ENCODE results near the gene DARS2. TPM values are rescaled to one million over a fixed set of nuclear protein-coding genes. Genes with fewer than 3 reads are reported as not detected.

DARS2 gene
- total RNA-seq, 4 donors from 2014 or later, result 5.5 to 9.1 (median 7.7) TPM

- Histone ChIP-seq H3K27me3 (no peaks in the 10 kb centered on the region), H3K9me3 (no peaks in the 10 kb centered on the region), H3K4me1 (peaks cover 10 to 39% (median 24%) of the 10 kb centered on the region in 4 donors), H3K4me3 (peak overlapping the region; percentile 80 to 86 (median 82)), H3K36me3 (peaks cover 0 to 2% (median under 1%) of the 10 kb centered on the region in 4 donors), H3K27ac (replicated peaks in 1 of 4) (peak overlapping the region; percentile 90 to 95 (median 94))
- intact Hi-C loops (cut with DNase I), result loop anchor here (2.0 to 10.0 kb wide), 2 partner anchors 43 to 1079 kb away; partner anchors contain the start of gene GAS5
- no peak for DNase-seq (ENCODE audit: extremely low spot score)
- WGBS, result 0% methylated on average over 20 of the region's 25 CpGs
- TF ChIP-seq EP300 (IDR thresholded peaks at IDR 0.05), result no peak
- no peak for TF ChIP-seq POLR2A (IDR thresholded peaks at IDR 0.05; ENCODE audit: low read depth)
- no peak for TF ChIP-seq POLR2AphosphoS5 (IDR thresholded peaks at IDR 0.05)
- no peak for TF ChIP-seq CTCF (IDR thresholded peaks at IDR 0.05)
Measured at GRCh38 chr1:173823781-173824314, 625 bp upstream of the DARS2 start.

DNA sequence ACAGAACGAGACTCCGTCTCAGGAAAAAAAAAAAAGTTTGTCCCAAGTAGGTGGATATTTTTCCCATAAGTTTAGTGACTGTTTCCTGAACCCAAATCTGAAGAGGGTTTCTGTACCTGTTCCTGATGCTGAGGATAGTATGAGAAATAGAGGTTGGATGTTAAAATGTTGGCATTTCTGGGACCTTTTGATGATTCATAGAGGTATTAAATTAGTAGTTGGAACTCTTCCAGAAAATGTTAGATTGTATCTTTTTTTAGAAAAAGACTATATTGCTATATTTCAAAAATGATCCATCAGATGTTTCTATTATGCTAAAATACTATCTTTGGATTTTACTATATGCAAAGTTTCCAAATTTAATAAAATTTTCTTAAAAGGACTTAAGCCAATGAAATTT, 3.1 kb downstream of the DARS2 start:
- TF ChIP-seq POLR2AphosphoS5 (IDR thresholded peaks at IDR 0.05) (no peak), POLR2A (IDR thresholded peaks at IDR 0.05; ENCODE audit: low read depth) (no peak), EP300 (IDR thresholded peaks at IDR 0.05) (no peak), CTCF (IDR thresholded peaks at IDR 0.05) (no peak)
- peaks cover 0 to 34% (median 18%) of the 10 kb centered on the region in 4 donors for H3K36me3 ChIP-seq
- 93% methylated on average over 2 of the region's 2 CpGs for WGBS
- H3K4me3 ChIP-seq, result no peak overlapping the region
- H3K9me3 ChIP-seq, result no peaks in the 10 kb centered on the region
- peaks cover 10 to 38% (median 24%) of the 10 kb centered on the region in 4 donors for H3K4me1 ChIP-seq
- H3K27me3 ChIP-seq, result no peaks in the 10 kb centered on the region
- intact Hi-C loops (cut with DNase I), result loop anchor here (5.0 to 10.0 kb wide), 2 partner anchors 405 to 1083 kb away; no protein-coding TSS in a partner anchor
- no peak overlapping the region for H3K27ac ChIP-seq (replicated peaks in 1 of 4)
- no peak for DNase-seq (ENCODE audit: extremely low spot score)

GRCh38 chr1:173832748-173833147, 8.3 kb downstream of the DARS2 start:
- Histone ChIP-seq H3K4me1 (no peaks in the 10 kb centered on the region), H3K9me3 (no peaks in the 10 kb centered on the region), H3K27ac (replicated peaks in 1 of 4) (no peak overlapping the region), H3K27me3 (no peaks in the 10 kb centered on the region), H3K4me3 (no peak overlapping the region), H3K36me3 (peaks cover 16 to 85% (median 54%) of the 10 kb centered on the region in 4 donors)
- no peak for DNase-seq (ENCODE audit: extremely low spot score)
- TF ChIP-seq EP300 (IDR thresholded peaks at IDR 0.05) (no peak), POLR2A (IDR thresholded peaks at IDR 0.05; ENCODE audit: low read depth) (no peak)
- intact Hi-C loops (cut with DNase I), result no loop called here
- WGBS, result 95% methylated on average over 1 of the region's 1 CpG

DNA sequence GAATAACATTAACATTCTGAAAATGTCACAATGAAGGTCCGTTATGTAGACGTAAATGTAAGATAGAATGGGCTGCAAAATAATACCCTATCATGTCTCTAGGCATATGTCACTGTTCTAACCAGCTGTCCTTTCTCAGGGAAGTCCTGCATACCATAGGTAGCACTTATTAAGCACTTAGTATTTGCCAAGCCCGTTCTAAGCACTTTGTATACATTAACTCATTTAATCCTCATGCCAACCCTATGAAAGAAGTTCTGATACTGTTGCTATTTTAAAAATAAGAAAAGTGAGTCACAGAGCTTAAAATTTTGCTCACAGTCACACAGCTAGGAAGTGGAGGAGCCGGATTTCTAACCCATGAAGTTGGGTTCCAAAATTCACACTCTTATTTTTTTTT, 27.6 kb downstream of the DARS2 start:
- H3K4me3 ChIP-seq, result no peak overlapping the region
- intact Hi-C loops (cut with DNase I), result no loop called here
- H3K4me1 ChIP-seq, result peaks cover 0 to 19% (median 11%) of the 10 kb centered on the region in 4 donors
- no peak overlapping the region for H3K27ac ChIP-seq (replicated peaks in 1 of 4)
- no peaks in the 10 kb centered on the region for H3K27me3 ChIP-seq
- DNase-seq (ENCODE audit: extremely low spot score), result no peak
- no peaks in the 10 kb centered on the region for H3K9me3 ChIP-seq
- TF ChIP-seq POLR2AphosphoS5 (IDR thresholded peaks at IDR 0.05), result no peak
- TF ChIP-seq POLR2A (IDR thresholded peaks at IDR 0.05; ENCODE audit: low read depth), result no peak
- no peak for TF ChIP-seq EP300 (IDR thresholded peaks at IDR 0.05)
- TF ChIP-seq CTCF (IDR thresholded peaks at IDR 0.05), result no peak
- peaks cover 0 to 68% (median 47%) of the 10 kb centered on the region in 4 donors for H3K36me3 ChIP-seq
- WGBS, result 60% methylated on average over 4 of the region's 4 CpGs

DNA sequence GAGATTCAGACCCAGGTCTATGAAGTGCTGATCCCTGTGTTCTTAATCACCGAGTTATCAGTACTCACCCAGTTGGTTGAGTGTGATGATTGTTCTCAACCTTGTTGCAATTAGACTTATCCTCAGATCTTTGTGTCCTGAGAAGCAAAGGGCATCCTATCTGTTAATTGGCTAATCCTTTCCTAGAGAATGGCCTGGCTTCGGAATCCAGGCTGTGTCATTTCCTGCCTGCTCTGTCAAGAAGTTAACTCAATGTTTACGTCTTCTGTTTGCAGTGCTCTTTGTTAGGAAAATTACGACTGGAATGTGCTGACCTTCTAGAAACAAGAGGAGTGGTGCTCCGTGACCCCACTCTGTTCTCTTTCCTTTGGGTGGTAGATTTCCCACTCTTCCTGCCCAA, 28.6 kb downstream of the DARS2 start:
- no peaks in the 10 kb centered on the region for H3K27me3 ChIP-seq
- intact Hi-C loops (cut with DNase I), result no loop called here
- peaks cover 0 to 70% (median 55%) of the 10 kb centered on the region in 4 donors for H3K36me3 ChIP-seq
- no peak overlapping the region for H3K4me3 ChIP-seq
- TF ChIP-seq CTCF (IDR thresholded peaks at IDR 0.05) (no peak), POLR2AphosphoS5 (IDR thresholded peaks at IDR 0.05) (peak; percentile 34 to 44)
- peaks cover 0 to 19% (median 11%) of the 10 kb centered on the region in 4 donors for H3K4me1 ChIP-seq
- H3K27ac ChIP-seq (replicated peaks in 1 of 4), result peak overlapping the region; percentile 0 to 51 (median 32)
- DNase-seq (ENCODE audit: extremely low spot score), result no peak
- H3K9me3 ChIP-seq, result no peaks in the 10 kb centered on the region
- 26% methylated on average over 4 of the region's 5 CpGs for WGBS
